HUDEP-2 (cell line): Measurements from ENCODE around the gene GPX5.
A peak's percentile ranks its signal among the peaks of the same experiment; 100 is the strongest.
"Not testable (repeated sequence)": the region's sequence is repeated elsewhere in the genome, so short reads cannot be mapped to it uniquely, and the experiment has no call there.

Source experiments
- DNase-seq, 76 experiments: peaks; one replicate each; lab custom pipeline; 2025; ENCODE audit not compliant: unreplicated experiment in 76 of 76; lab: John Stamatoyannopoulos, UW

The GPX5 gene

GRCh38 chr6:28525496-28526039 is at the start of gene GPX5:
GPX5 (plus strand) TSS chr6:28525881; CDS start chr6:28526014, 133 bp downstream.
- no peak for DNase-seq

GRCh38 chr6:28478518-28478917 is 47.2 kb upstream of the GPX5 start:
- no peak for DNase-seq

GRCh38 chr6:28480253-28480932 is 45.3 kb upstream of the GPX5 start:
- DNase-seq, result no peak

- DNase-seq, result no peak
Observed at GRCh38 chr6:28485482-28485881, 40.2 kb upstream of the GPX5 start.

GRCh38 chr6:28486533-28486932 is 39.1 kb upstream of the GPX5 start:
- no peak for DNase-seq

GRCh38 chr6:28486988-28487742 is 38.5 kb upstream of the GPX5 start:
- peak in 3 of 76 experiments; percentile 12 to 27 (median 15) for DNase-seq

GRCh38 chr6:28488916-28489365 is 36.7 kb upstream of the GPX5 start:
- DNase-seq, result peak in 71 of 76 experiments; percentile 26 to 93 (median 73)

GRCh38 chr6:28489366-28490204 is 36.1 kb upstream of the GPX5 start:
- peak in 75 of 76 experiments; percentile 58 to 94 (median 88) for DNase-seq

GRCh38 chr6:28490205-28490890 is 35.3 kb upstream of the GPX5 start:
- peak in 8 of 76 experiments; percentile 27 to 71 (median 60) for DNase-seq

GRCh38 chr6:28491984-28492317 is 33.7 kb upstream of the GPX5 start:
- DNase-seq, result no peak

GRCh38 chr6:28496099-28496779 is 29.4 kb upstream of the GPX5 start:
- DNase-seq, result peak in 11 of 76 experiments; percentile 4 to 31 (median 18)

GRCh38 chr6:28497306-28497705 is 28.4 kb upstream of the GPX5 start:
- no peak for DNase-seq

- no peak for DNase-seq
Observed at GRCh38 chr6:28497893-28498292, 27.8 kb upstream of the GPX5 start.

- DNase-seq, result no peak
Observed at GRCh38 chr6:28501259-28501658, 24.4 kb upstream of the GPX5 start.

GRCh38 chr6:28502136-28502535 is 23.5 kb upstream of the GPX5 start:
- not testable (repeated sequence) for DNase-seq

GRCh38 chr6:28502709-28503305 is 22.9 kb upstream of the GPX5 start:
- peak in 1 of 76 experiments; percentile 20 for DNase-seq

- DNase-seq, result no peak
Observed at GRCh38 chr6:28505733-28506132, 19.9 kb upstream of the GPX5 start.

- no peak for DNase-seq
Observed at GRCh38 chr6:28506807-28507475, 18.7 kb upstream of the GPX5 start.
